HepG2 (cell line): Measurements from ENCODE around the gene SAPCD1. TPM values are rescaled to one million over a fixed set of nuclear protein-coding genes. Genes with fewer than 3 reads are reported as not detected.

ENCODE experiments used
- ATM ChIP-seq: fragments of 450-650 bp; IDR thresholded peaks from 2 replicates; pipeline ENCODE4 v1.7.1; 2017; ENCODE audit warnings: mild to moderate bottlenecking, borderline replicate concordance
- ISX ChIP-seq: sonication (generic); formaldehyde crosslinking; conservative IDR thresholded peaks from 2 replicates; pipeline ENCODE4 v1.5.0; 2020; ENCODE audit warnings: missing genetic modification reagents
- KLF6 ChIP-seq: IDR thresholded peaks from 2 replicates; pipeline ENCODE4 v1.8.0; 2016; ENCODE audit warnings: missing biosample characterization, missing genetic modification reagents
- RFX5 ChIP-seq: IDR thresholded peaks from 2 replicates; pipeline ENCODE4 v1.6.1; 2011; ENCODE audit warnings: low read depth, low read length, improper control_type of control experiment
- SIN3B ChIP-seq: fragments of 150-350 bp; IDR thresholded peaks from 2 replicates; pipeline ENCODE4 v1.6.1; 2014; ENCODE audit warnings: low read length
- TARDBP ChIP-seq: sonication (generic); formaldehyde crosslinking; IDR thresholded peaks from 2 replicates; pipeline ENCODE4 v1.8.0; 2022; ENCODE audit warnings: mild to moderate bottlenecking, missing genetic modification reagents
- U2AF1 ChIP-seq: fragments of 200-400 bp; formaldehyde crosslinking; optimal IDR thresholded peaks from 2 replicates; pipeline ENCODE3; 2017; ENCODE audit warnings: mild to moderate bottlenecking, low read depth, low read length
- ZFP90 ChIP-seq: sonication (generic); formaldehyde crosslinking; IDR thresholded peaks from 2 replicates; pipeline ENCODE4 v1.8.0; 2022; ENCODE audit warnings: missing genetic modification reagents, mild to moderate bottlenecking, inconsistent platforms, borderline replicate concordance
- ZNF331 ChIP-seq: sonication (generic); formaldehyde crosslinking; IDR thresholded peaks from 2 replicates; pipeline ENCODE4 v1.4.0; 2020; ENCODE audit warnings: missing genetic modification reagents
- ZNF343 ChIP-seq: sonication (generic); formaldehyde crosslinking; IDR thresholded peaks from 2 replicates; pipeline ENCODE4 v1.4.0; 2020; ENCODE audit warnings: mild to moderate bottlenecking, missing genetic modification reagents
- ZNF383 ChIP-seq: sonication (generic); formaldehyde crosslinking; IDR thresholded peaks from 2 replicates; pipeline ENCODE4 v1.4.0; 2020; ENCODE audit warnings: missing genetic modification reagents, mild to moderate bottlenecking, borderline replicate concordance
- ZNF451 ChIP-seq: sonication (generic); formaldehyde crosslinking; IDR thresholded peaks from 2 replicates; pipeline ENCODE4 v1.5.0; 2020; ENCODE audit warnings: mild to moderate bottlenecking, missing genetic modification reagents
- ZNF674 ChIP-seq: sonication (generic); formaldehyde crosslinking; IDR thresholded peaks from 2 replicates; pipeline ENCODE4 v1.5.0; 2020; ENCODE audit warnings: low read depth, mild to moderate bottlenecking, missing genetic modification reagents
- ZNF709 ChIP-seq: sonication (generic); formaldehyde crosslinking; IDR thresholded peaks from 2 replicates; pipeline ENCODE4 v1.5.0; 2020; ENCODE audit warnings: mild to moderate bottlenecking, missing genetic modification reagents
- ZNF790 ChIP-seq: sonication (generic); formaldehyde crosslinking; IDR thresholded peaks from 2 replicates; pipeline ENCODE4 v1.8.0; 2022; ENCODE audit warnings: missing genetic modification reagents, mild to moderate bottlenecking, borderline replicate concordance
- polyA plus RNA-seq, 8 experiments: library from polyadenylated mRNA; depleted of rRNA in 3 of 8; stranded (reverse) in 7 of 8; unstranded in 1 of 8; fragments of >200 nt; fragmentation: Illumina TruSeq in 4 of 8; extraction: Trizol in 4 of 8; gene quantifications; 2 replicates each; pipeline versions ENCODE4 v1.2.1 to v1.2.3, GENCODE V29; 2011 to 2016; ENCODE audit warnings: low read depth in 4 of 8, missing spikeins in 1 of 8, mixed read lengths in 1 of 8; ENCODE audit not compliant: insufficient read depth in 1 of 8
- total RNA-seq, 5 experiments: library from RNA; depleted of rRNA; stranded (reverse); fragments of >200 nt; fragmentation: Illumina TruSeq; extraction: Trizol; gene quantifications; 2 replicates each; pipeline ENCODE4 v1.2.3, GENCODE V29; 2016; ENCODE audit warnings: low read depth in 1 of 5
- TF ChIP-seq, protein P1 (sequence below): sonication (generic); formaldehyde crosslinking; IDR thresholded peaks from 2 replicates; pipeline ENCODE4 v1.8.1; 2022; ENCODE audit warnings: low read depth, mild to moderate bottlenecking, missing genetic modification reagents
- TF ChIP-seq, protein P2 (sequence below), 2 experiments: sonication (generic) in 1 of 2; formaldehyde crosslinking in 1 of 2; IDR thresholded peaks; 2 replicates each; pipeline versions ENCODE4 v1.5.1 to v1.6.1; 2011 to 2020; ENCODE audit warnings: borderline replicate concordance in 1 of 2, low read depth in 1 of 2, low read length in 1 of 2, mild to moderate bottlenecking in 1 of 2, missing genetic modification reagents in 1 of 2, moderate library complexity in 1 of 2
- TF ChIP-seq, protein P3 (sequence below): sonication (generic); formaldehyde crosslinking; IDR thresholded peaks from 2 replicates; pipeline ENCODE4 v1.4.0; 2020; ENCODE audit warnings: mild to moderate bottlenecking, missing genetic modification reagents, borderline replicate concordance
- TF ChIP-seq, protein P4 (sequence below): sonication (generic); formaldehyde crosslinking; IDR thresholded peaks from 2 replicates; pipeline ENCODE4; 2020; ENCODE audit warnings: missing genetic modification reagents, mild to moderate bottlenecking, borderline replicate concordance

The SAPCD1 gene
- total and polyA plus RNA-seq, 2 of the 13 experiments (the other 11 are each of a cell fraction or from before 2014, with no cell fraction given) = 2.5 to 3.9 TPM

DNA sequence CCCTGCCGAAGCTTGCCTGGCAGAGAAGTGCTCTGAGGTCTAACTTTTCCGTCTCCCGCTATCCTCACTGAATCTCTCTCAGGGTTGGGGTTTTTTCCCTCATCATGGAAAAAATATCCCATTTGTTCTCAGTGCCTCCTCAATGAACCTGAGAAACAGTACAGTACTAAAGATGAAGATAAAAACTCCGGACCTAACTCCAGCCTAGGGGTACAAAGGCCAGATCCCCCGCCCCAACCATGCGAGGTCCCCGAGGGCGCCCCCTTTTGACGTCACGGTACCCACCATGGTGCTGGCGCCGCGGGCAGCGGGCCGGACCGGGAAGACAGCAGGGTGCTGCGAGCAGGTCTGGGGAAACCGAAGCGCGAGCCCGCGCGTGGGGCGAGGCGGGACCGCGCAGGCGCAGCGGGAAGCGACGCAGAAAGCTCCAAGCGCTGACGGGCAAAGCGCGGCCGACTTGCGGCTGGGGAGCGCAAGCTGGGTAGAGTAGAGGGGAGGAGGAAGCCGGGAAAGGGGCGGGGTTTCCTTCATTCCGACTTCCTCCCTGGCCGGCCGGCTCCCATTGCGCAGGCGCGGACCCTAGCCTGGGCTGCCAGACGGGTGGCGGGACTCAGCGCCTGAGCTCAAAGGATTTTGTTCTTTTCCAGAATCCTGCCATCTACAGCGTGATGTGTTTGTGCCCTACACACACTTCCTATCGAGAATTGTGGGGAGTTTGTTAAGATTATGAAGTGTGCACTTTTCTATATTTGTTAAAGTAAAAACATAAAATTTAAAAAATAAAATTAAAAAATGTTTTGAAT, 44.2 kb downstream of the SAPCD1 start, which contains the start of gene LSM2 (continued):
- TF ChIP-seq ZNF331 (CRISPR knock-in tag) (peak; percentile 69), SIN3B (peak; percentile 73), ZNF790 (CRISPR knock-in tag) (no peak), RFX5 (0 out of 2 replicates have a peak, but pooled peaks have one; percentile 6), TARDBP (peak; percentile 97), ATM (no peak), KLF6 (CRISPR knock-in tag) (no peak; the same call in none of the 2 replicates), ZNF709 (peak; percentile 88), U2AF1 (no peak), ISX (CRISPR knock-in tag) (no peak), ZNF674 (no peak), ZFP90 (CRISPR knock-in tag) (peak; percentile 58; the same call in 1 of the 2 replicates), ZNF383 (CRISPR knock-in tag) (peak; percentile 99), ZNF343 (CRISPR knock-in tag) (peak; percentile 98), ZNF451 (peak; percentile 84; the same call in 1 of the 2 replicates)
- TF ChIP-seq, protein P1, sequence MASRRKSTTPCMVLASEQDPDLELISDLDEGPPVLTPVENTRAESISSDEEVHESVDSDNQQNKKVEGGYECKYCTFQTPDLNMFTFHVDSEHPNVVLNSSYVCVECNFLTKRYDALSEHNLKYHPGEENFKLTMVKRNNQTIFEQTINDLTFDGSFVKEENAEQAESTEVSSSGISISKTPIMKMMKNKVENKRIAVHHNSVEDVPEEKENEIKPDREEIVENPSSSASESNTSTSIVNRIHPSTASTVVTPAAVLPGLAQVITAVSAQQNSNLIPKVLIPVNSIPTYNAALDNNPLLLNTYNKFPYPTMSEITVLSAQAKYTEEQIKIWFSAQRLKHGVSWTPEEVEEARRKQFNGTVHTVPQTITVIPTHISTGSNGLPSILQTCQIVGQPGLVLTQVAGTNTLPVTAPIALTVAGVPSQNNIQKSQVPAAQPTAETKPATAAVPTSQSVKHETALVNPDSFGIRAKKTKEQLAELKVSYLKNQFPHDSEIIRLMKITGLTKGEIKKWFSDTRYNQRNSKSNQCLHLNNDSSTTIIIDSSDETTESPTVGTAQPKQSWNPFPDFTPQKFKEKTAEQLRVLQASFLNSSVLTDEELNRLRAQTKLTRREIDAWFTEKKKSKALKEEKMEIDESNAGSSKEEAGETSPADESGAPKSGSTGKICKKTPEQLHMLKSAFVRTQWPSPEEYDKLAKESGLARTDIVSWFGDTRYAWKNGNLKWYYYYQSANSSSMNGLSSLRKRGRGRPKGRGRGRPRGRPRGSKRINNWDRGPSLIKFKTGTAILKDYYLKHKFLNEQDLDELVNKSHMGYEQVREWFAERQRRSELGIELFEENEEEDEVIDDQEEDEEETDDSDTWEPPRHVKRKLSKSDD = peak; percentile 96
- TF ChIP-seq, protein P2, sequence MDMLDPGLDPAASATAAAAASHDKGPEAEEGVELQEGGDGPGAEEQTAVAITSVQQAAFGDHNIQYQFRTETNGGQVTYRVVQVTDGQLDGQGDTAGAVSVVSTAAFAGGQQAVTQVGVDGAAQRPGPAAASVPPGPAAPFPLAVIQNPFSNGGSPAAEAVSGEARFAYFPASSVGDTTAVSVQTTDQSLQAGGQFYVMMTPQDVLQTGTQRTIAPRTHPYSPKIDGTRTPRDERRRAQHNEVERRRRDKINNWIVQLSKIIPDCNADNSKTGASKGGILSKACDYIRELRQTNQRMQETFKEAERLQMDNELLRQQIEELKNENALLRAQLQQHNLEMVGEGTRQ (IDR thresholded peaks at IDR 0.05; ENCODE audit: low read depth, low read length) = no peak
- TF ChIP-seq, protein P2 (CRISPR knock-in tag; IDR thresholded peaks at IDR 0.05; ENCODE audit: borderline replicate concordance) = no peak
- TF ChIP-seq, protein P3, sequence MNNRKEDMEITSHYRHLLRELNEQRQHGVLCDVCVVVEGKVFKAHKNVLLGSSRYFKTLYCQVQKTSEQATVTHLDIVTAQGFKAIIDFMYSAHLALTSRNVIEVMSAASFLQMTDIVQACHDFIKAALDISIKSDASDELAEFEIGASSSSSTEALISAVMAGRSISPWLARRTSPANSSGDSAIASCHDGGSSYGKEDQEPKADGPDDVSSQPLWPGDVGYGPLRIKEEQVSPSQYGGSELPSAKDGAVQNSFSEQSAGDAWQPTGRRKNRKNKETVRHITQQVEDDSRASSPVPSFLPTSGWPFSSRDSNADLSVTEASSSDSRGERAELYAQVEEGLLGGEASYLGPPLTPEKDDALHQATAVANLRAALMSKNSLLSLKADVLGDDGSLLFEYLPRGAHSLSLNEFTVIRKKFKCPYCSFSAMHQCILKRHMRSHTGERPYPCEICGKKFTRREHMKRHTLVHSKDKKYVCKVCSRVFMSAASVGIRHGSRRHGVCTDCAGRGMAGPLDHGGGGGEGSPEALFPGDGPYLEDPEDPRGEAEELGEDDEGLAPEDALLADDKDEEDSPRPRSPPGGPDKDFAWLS = 0 out of 2 replicates have a peak, but pooled peaks have one; percentile 65
- TF ChIP-seq, protein P4, sequence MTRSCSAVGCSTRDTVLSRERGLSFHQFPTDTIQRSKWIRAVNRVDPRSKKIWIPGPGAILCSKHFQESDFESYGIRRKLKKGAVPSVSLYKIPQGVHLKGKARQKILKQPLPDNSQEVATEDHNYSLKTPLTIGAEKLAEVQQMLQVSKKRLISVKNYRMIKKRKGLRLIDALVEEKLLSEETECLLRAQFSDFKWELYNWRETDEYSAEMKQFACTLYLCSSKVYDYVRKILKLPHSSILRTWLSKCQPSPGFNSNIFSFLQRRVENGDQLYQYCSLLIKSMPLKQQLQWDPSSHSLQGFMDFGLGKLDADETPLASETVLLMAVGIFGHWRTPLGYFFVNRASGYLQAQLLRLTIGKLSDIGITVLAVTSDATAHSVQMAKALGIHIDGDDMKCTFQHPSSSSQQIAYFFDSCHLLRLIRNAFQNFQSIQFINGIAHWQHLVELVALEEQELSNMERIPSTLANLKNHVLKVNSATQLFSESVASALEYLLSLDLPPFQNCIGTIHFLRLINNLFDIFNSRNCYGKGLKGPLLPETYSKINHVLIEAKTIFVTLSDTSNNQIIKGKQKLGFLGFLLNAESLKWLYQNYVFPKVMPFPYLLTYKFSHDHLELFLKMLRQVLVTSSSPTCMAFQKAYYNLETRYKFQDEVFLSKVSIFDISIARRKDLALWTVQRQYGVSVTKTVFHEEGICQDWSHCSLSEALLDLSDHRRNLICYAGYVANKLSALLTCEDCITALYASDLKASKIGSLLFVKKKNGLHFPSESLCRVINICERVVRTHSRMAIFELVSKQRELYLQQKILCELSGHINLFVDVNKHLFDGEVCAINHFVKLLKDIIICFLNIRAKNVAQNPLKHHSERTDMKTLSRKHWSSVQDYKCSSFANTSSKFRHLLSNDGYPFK (CRISPR knock-in tag) = peak; percentile 88
